HL-60 (cell line): ENCODE measurements around the gene LRP2.

Experiments used
- POLR2AphosphoS5 ChIP-seq: IDR thresholded peaks from 2 replicates; pipeline ENCODE4 v1.6.1; 2012; ENCODE audit warnings: low read depth
- TF ChIP-seq, protein P1 (sequence below): IDR thresholded peaks from one replicate; pipeline ENCODE4 v1.5.1; 2011; ENCODE audit warnings: low read length, control low read depth, inconsistent platforms; ENCODE audit not compliant: insufficient read depth
- TF ChIP-seq, protein P2 (sequence below): IDR thresholded peaks from 2 replicates; pipeline ENCODE4 v1.6.1; 2012; ENCODE audit warnings: low read depth; ENCODE audit not compliant: insufficient replicate concordance

DNA sequence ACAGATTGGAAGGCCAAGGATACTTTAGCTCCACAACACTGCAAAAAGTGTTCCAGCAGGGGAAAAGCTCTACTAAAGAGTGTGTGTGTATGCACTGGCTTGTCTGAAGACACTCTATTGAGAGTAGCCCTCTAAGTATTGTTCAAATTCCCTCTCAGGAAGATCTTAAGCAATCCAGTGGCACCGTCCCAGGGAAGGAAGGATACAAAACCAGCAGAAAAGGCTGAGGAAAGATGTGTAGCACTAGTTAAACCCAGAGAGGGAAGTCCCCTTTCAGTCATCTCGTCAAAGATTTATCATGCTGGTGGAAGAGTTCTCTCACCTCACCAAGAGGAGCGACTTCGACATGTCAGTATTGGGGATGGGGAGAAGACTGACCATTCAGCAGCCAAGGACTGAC is 242.5 kb downstream of the LRP2 start:
- TF ChIP-seq, protein P1, sequence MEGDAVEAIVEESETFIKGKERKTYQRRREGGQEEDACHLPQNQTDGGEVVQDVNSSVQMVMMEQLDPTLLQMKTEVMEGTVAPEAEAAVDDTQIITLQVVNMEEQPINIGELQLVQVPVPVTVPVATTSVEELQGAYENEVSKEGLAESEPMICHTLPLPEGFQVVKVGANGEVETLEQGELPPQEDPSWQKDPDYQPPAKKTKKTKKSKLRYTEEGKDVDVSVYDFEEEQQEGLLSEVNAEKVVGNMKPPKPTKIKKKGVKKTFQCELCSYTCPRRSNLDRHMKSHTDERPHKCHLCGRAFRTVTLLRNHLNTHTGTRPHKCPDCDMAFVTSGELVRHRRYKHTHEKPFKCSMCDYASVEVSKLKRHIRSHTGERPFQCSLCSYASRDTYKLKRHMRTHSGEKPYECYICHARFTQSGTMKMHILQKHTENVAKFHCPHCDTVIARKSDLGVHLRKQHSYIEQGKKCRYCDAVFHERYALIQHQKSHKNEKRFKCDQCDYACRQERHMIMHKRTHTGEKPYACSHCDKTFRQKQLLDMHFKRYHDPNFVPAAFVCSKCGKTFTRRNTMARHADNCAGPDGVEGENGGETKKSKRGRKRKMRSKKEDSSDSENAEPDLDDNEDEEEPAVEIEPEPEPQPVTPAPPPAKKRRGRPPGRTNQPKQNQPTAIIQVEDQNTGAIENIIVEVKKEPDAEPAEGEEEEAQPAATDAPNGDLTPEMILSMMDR = no peak
- TF ChIP-seq POLR2AphosphoS5 = no peak
- TF ChIP-seq, protein P2, sequence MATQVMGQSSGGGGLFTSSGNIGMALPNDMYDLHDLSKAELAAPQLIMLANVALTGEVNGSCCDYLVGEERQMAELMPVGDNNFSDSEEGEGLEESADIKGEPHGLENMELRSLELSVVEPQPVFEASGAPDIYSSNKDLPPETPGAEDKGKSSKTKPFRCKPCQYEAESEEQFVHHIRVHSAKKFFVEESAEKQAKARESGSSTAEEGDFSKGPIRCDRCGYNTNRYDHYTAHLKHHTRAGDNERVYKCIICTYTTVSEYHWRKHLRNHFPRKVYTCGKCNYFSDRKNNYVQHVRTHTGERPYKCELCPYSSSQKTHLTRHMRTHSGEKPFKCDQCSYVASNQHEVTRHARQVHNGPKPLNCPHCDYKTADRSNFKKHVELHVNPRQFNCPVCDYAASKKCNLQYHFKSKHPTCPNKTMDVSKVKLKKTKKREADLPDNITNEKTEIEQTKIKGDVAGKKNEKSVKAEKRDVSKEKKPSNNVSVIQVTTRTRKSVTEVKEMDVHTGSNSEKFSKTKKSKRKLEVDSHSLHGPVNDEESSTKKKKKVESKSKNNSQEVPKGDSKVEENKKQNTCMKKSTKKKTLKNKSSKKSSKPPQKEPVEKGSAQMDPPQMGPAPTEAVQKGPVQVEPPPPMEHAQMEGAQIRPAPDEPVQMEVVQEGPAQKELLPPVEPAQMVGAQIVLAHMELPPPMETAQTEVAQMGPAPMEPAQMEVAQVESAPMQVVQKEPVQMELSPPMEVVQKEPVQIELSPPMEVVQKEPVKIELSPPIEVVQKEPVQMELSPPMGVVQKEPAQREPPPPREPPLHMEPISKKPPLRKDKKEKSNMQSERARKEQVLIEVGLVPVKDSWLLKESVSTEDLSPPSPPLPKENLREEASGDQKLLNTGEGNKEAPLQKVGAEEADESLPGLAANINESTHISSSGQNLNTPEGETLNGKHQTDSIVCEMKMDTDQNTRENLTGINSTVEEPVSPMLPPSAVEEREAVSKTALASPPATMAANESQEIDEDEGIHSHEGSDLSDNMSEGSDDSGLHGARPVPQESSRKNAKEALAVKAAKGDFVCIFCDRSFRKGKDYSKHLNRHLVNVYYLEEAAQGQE = no peak
